GM18498 (cell line): ENCODE measurements around the gene SNX9.
"Not testable (repeated sequence)": the region's sequence is repeated elsewhere in the genome, so short reads cannot be mapped to it uniquely, and the experiment has no call there.

Experiments used
- ATAC-seq: cut with Tn5 transposase; IDR thresholded peaks from one replicate; pipeline ENCODE4 v1.9.1; 2021; ENCODE audit warnings: mild to moderate bottlenecking, moderate library complexity; ENCODE audit not compliant: unreplicated experiment

Gene SNX9

DNA sequence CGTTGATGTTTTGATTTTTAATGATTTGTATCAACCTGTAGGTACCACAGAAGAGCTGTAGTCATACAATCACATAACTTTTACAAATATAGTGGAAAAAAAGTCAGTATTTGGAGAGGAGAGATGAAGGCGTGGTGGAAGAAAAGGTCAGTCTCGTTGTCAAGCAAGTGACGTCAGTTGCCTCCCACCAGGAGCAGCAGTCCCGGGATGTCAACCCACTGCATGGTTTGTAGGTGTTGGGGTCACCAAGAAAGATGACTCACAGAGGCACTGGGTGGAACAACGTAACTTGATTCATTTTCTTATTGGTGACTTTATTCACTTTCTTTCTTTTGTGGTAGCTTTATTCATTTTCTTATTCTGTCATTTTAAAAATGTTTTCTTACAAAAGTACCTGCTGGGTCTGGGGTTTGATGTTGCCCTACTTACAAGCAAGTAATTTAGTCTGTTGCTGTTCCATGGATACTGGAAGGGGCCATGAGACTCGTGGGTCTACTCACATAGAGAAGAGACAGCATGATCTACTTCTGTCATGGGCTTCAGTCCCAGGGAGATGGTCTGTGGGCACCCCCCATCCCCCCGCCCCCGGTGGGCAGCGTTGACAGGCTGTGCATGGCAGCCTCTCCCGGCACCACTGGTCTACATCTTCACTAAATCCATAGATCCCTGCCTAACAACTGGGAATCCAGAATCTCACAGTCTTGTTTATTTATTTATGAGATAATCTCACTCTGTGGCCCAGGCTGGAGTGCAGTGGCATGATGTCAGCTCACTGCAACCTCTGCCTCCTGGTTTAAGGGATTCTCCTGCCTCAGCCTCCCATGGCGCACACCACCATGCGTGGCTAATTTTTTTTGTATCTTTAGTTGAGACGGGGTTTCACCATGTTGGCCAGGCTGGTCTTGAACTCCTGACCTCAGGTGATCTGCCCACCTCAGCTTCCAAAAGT is 122.2 kb downstream of the SNX9 start:
- ATAC-seq: no peak

DNA sequence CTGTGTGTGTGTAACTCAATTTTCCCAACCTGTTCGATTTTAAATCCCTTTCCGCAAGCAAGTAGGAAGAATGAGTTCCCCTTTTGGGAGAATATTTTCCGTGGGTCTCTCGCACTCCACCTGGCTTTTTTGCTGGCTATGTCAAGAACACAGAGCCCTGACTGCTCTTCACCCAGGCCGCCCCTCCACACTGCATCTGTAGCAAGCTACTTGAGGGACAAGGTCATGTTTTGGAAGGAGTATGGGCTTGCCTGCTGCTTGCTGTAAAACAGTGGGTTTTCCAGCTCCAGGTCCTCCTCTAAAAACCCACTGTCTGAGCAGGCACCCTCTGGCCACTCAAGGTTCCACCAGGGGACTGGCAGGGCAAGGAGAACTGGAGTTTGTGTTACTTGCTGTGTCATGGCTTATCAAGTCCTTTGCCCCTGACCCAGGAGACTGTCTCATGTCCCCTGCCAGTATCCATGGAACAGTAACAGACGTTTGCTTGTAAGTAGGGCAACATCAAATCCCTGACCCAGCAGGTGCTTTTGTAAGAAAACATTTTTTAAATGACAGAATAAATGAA is 123.1 kb downstream of the SNX9 start:
- ATAC-seq: no peak

DNA sequence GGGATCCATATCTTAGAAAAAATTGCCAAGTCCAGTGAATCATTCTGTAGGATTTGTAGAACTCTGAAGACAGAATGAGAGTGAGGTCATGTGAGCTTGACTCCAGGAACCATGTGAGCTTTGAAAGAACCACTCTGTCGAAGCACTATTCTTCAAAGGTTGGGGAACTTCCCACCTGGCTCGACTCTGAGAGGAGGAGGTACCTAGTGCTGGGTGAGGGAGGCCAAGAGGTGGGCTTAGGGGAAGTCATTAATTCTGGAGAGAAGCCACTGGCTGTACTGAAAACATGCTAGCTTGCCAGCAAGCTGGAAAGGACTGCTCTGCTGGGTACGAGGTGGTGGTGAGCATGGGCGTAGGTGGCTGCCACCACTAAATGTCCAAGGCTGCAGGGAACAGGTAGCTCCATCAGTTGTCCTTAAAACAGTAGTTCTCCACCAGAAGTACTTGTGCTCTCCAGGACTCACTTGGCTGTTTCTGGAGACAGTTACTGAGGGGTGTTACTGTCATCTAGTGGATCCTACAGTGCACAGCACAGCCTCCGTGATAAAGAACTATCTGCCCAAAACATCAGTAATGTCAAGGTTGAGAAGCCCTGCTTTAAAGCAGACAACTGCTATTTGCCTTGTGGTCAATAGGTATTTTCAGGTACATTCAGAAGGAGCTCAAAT is 124.0 kb downstream of the SNX9 start:
- ATAC-seq: no peak

DNA sequence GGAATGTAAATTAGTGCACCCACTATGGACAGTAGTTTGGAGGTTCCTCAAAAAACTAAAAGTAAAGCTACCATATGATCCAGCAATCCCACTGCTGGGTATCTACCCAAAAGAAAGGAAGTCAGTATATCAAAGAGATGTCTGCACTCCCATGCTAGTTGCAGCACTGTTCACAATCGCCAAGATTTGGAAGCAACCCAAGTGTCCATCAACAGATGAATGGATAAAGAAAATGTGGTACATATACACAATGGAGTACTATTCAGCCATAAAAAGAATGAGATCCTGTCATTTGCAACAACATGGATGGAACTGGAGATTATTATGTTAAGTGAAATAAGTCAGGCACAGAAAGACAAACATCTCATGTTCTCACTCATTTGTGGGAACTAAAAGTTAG is 127.9 kb downstream of the SNX9 start:
- not testable (repeated sequence) for ATAC-seq

DNA sequence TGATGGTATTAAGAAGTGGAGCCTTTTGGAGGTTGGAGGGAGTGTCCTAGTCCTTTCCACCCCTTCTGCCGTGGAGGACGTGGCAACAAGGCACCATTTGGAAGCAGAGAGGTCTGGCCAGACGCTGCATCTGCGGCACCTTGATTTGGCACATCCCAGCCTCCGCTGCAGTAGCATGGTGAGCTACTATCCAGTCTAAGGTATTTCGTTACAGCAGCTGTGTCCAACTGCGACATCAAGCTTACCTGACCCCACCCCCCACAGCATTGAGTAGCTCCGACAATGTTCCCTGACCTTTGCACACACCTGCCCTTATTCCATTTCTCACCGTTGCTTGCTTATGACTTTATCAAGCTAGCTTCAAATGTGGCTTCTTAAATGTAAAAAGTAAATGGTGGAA is 128.8 kb downstream of the SNX9 start:
- ATAC-seq: no peak

DNA sequence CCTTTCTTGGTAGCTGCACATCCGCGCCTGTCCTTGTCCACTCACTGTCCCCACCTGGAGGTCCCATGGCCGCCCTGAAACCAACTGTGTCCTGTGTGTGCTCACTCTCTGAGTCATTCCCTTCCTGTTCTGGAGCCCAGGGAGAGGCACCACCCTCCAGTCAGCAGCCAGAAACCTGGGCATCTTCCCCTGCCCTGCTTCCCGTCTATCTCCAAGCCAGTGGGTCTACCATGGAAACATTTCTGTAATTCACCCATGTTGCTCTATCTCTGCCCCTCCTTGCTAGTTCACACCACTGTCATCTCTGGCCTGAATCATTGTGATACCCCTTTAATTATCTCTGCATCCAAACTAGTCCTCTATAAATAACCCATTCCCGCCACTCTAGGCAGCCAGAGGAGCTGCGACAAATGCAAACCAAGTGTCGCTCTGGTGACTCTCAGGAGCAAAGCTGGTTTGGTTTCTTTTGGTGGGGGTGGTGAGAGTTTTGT is 129.9 kb downstream of the SNX9 start:
- no peak for ATAC-seq

DNA sequence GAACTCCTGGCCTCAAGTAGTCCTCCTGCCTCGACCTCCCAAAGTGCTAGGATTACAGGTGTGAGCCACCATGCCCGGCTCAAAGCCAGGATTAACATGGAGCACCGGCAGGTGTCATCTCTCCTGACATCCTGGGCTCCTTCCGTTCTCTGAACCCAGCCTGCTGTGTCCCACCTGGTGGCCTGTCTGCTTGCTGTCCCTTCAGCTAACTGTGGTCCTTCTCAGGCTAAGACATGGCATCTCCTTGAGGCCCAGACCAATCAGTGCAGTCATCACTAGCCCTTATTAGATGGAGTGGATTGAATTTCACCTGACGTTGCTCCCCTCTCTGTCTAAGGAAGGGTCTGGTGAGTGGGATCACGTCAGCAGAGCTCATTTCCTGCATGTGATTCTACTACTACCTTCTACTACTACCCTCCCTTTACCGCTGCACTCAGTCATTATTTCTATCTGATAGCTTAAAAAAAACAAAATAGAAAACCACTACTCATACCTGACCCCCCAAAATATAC is 130.6 kb downstream of the SNX9 start:
- ATAC-seq: no peak

DNA sequence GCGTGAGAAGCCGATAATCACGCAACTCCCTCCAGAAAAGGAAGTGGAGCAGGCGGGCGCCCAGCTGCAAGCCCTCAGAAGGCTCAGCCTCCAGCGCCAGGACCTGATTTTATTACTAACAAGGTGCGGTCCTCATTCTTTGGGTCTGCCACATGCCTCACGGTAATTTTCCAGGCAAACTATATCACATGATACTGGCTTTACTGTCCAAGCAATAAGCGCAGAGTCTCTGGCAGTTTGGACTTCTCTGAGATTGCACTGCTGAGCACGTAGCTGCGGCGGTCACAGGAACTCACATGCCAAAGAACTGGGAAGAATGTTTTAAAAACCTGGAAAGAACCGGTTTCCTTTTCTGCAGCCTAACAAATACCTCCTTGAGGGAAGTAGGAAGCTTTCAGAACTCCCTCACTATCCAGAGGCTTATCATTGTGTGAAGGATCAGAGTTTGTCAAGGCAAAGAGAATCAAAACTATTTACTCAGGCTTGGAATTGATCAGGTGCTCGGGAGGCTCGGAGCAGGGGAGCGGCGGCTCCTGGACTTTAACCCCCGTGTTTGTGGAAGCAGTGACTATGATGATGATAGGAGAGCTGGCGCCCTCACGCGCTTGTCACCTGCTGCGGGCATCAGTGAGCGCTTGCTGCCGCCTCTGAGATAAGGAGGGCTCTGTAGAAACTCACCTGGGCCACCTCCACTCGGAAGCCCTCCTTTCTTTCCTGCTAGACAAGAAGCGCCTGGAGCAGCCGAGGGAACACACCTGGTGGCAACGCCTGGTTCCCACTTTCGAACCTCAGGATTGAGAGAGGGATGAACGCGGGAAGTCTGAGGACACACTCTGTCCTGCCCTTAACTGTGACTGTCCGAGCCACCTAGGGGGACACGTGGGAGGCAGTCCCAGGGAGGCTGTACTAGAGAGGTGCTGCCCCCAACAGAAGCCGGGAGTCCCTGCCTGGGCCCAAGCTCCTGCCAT is 131.4 kb downstream of the SNX9 start:
- no peak for ATAC-seq

DNA sequence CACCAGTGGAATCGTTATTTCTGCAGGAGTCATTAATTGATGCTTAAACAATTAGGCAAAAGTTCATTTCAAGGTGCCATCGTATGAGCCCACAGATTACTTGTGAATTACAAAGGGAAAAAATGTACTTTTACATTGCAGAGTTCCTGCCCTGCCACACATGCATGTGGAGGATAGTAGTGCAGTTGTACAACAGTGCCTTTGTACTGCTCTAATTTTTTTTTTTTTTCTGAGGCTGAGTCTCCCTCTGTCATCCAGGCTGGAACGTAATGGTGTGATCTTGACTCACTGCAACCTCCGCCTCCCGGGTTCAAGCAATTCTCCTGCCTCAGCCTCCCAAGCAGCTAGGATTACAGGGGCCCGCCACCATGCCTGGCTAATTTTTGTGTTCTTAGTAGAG is 132.6 kb downstream of the SNX9 start:
- no peak for ATAC-seq

DNA sequence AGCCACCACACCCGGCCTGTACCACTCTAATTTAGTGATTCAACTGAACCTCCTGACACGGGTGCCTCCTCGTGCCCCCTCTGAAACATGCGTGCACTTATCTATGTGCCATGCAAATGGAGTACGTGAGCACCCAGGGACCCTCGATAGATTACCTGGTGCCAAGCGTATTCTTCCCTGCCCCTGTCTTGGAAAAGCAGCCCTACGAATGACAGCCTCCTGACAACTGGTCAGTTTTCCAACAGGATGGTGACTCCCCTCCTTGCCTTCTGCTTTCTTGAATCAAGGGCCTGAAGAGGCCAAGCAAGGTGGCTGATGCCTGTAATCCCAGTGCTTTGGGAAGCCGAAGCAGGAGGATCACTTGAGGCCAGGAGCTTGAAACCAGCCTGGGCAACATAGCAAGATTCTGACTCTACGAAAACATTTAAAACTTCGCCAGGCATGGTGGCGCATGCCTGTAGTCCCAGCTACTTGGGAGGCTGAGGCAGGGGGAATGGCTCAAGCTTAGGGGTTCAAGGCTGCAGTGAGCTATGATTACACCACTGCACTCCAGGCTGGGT is 133.2 kb downstream of the SNX9 start:
- ATAC-seq: no peak

DNA sequence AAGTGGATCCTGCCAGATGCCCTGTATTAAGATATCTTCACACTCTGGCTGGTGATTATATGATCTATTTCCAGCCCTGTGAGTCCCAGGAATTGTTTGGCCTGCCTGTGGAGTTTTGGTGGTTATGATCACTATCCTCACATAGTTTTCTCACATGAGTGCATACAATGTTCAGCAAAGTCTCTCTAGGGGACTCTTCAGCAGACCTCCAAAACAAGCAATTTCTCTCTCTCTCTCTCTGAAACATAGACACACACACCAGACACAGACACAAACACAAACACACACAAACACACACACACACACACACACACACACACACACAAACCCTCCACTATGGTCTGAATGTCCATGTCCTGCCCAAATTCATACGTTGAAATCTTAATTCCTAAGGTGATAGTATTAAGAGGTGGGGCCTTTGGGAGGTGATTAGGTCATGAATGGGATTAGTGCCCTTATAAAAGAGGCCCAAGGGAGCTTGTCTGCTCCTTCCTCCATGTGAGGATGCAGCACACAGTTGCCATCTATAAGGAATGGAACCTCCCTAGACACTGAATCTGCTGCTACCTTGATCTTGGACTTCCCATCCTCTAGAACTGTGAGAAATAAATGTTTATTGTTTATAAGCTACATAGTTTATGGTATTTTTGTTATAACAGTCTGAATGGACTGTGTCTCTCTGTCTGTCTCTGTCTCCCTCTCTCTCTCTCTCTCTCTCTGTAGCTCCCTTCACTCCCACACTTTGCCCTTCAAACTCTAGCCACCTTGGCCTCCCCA is 136.6 kb downstream of the SNX9 start:
- no peak for ATAC-seq

DNA sequence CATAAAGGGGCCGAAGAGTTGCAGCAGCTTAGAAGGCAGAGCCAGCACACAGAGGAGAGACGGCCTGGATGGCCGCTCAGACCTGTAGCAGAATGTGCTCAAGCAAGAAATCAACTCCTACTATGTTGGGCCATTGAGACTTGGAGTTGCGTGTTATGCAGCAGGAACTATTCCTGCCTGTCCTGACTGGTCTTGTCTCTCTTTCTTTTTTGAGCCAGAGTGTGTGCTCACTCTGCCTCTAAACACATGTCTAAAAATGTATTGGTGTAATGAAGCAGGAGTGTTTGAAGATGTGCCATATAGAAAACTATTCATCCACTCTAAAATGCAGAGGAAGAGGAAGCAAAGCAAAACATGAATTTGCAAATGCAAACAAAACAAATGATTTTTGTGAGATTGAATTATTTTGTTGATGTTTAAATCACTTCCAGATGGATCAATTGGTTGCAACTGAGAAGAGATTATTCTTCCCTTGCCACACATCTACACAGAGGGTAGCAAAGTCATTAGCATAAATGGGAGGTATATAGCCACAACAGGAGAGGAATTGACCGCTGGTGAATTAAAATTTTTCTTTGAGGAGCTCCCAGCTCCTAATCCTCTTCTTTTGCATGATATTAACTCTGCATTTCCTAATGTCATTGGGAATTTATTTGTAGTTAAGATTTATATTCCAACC is 138.2 kb downstream of the SNX9 start:
- ATAC-seq: no peak

DNA sequence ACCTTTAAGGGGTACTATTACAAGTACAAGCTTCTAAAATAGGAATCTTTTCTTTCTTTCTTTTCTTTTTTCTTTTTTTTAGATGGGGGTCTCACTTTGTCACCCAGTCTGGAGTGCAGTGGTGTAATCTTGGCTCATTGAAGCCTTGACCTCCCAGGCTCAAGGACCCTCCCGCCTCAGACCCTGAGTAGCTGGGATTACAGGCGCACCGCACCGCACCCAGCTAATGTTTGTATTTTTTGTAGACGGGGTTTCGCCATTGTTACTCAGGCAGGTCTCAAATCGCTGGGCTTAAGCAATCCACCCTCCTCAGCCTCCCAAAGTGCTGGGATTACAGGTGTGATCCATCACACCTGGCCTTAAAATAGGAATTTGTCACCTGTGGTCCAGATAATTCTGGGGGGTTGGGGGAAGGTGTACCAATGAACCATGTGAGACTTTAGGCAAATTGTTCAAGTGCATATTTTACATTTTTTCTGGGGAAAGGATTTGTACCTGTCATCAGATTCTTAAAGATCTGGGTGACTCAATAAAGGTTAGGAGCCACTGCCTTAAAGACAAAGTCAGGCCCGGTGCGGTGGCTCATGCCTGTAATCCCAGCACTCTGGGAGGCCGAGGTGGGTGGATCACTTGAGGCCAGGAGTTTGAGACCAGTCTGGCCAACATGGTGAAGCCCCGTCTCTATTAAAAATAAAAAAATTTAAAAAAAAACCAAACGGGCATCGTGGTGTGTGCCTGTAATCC is 139.0 kb downstream of the SNX9 start:
- no peak for ATAC-seq

DNA sequence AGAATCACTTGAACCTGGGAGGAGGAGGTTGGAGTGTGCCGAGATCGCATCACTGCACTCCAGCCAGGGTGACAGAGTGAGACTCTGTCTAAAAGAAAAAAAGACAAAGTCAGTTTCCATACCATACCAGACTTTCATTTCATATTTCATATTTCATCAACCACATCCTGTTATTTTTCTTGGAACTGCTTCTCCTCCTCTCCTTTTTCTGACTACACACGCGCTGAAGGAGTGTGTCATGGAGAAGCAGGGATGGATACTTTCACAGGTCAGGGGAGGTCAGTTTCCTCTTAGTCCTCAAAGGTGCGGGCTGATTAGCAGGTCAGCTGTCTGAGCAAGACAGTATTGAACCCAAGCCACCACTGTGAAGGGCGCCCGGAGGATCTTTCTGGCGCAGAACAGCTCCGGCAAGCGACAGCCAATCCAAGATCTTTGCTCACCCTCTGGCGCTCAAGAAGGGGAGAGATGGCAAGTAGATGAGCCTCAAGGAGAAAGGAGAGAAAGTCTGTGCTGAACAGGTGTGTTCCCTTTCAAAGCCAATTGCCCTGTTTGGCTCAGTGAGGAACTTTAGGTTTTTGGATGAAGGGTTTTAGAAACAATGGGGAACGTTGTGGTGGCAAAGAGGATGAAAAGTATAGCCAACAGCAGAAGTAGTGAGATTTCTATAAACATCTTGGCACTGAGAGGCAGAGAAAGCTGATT is 139.7 kb downstream of the SNX9 start:
- no peak for ATAC-seq

DNA sequence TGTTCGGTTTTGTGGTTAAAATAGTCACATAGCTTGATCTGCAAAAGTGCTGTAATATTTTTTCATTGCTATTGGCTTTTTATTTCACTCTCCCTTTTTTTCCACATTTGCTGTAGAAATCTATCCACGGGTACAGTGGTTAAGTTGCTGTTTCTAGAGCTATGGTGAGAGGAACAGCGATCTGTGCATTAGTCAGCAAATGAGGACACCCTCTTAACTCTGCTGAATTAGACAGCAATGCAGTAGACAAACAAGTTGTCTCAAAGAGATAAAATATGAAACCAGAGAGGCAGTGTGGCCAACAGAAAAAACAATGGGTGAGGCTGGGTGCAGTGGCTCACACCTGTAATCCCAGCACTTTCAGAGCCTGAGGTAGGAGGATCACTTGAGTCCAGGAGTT is 141.1 kb downstream of the SNX9 start:
- ATAC-seq: no peak

DNA sequence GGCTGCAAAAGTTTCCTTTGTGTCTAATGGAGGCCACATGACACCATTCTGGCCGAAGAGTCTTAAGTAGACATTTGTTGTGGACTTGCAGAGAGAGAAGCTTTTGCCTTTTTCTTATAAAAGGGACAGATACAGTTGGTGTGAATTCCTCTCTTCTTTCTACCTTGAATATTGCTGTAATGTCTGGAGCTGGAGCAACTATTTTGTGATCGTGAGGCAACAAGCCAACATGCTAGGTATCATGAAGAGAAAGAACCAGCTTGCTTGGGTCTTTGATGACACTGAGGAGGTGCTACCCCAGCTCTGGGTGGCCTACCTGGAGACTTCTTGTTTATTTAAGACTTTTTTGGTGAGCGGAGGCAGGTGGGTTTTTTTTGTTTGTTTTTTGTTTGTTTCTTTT is 142.3 kb downstream of the SNX9 start:
- no peak for ATAC-seq

DNA sequence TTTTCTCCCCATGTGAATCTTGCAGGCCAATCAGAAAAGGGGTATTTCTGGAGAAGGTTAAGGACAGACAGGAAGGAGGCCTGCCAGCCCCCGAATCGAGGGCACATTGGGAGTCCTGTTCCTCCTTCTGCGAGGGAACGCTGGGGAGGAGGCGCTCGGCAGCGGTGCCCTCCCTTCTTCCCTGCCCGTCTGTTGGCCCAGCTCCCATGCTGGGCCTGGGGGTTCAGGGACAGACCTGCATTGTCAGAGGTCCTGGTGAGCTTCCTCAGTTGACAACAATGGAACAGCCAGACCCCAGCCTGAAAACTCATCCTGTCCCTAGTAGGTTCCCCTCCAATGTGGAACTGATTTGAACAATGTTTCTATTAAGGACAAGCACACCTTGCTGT is 143.5 kb downstream of the SNX9 start:
- no peak for ATAC-seq

DNA sequence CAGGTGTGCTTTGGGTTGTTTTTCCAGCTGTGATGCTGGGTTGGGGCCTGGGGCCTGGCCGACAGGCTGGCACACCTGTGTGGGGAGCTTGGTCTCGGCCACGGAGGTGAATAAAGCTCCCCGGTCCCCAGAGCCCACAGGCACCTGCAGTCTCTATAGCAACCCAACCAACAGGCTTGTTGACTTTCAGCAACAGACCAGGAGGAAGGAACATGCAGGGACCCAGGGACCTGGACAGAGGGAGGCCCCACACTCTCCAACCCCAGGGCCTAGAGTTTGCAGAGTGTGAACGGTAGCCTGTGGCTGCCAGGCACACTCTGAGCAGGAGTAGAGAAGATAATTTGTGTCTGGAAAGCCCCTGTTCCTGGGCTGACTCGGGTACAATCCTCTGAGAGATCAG is 144.0 kb downstream of the SNX9 start:
- ATAC-seq: no peak
